OCI-LY3 (cell line): ENCODE data around the gene SIVA1.

Experiments
- H2AFZ ChIP-seq: fragments of 200-600, 300-600 bp; shearing (Covaris generic); 2 replicates; pipeline ENCODE4 v1.6.0; 2014; ENCODE audit warnings: antibody characterized with exemption, low read depth, low read length
- H3K27ac ChIP-seq: fragments of 200-600, 300-600 bp; sonication (generic); 2 replicates; pipeline ENCODE4 v1.5.1; 2014; ENCODE audit warnings: mild to moderate bottlenecking, low read length, moderate library complexity, mixed read lengths
- H3K27me3 ChIP-seq: fragments of 200-600, 300-600 bp; sonication (generic); 2 replicates; pipeline ENCODE4 v1.6.1; 2014; ENCODE audit warnings: low read depth, low read length, mixed read lengths
- H3K36me3 ChIP-seq: fragments of 200-600, 300-600 bp; sonication (generic); replicated peaks from 2 replicates; pipeline ENCODE3; 2014; ENCODE audit warnings: low read depth, low read length, mixed read lengths
- H3K4me1 ChIP-seq: fragments of 300-600, 200-600 bp; sonication (generic); 2 replicates; pipeline ENCODE4 v1.6.1; 2014; ENCODE audit warnings: low read length, mixed read lengths
- H3K4me2 ChIP-seq: fragments of 200-600, 300-600 bp; sonication (generic); 2 replicates; pipeline ENCODE4 v1.6.1; 2014; ENCODE audit warnings: low read length, mixed read lengths
- H3K4me3 ChIP-seq: fragments of 300-600, 200-600 bp; sonication (generic); 2 replicates; pipeline ENCODE4 v1.5.1; 2014; ENCODE audit warnings: antibody characterized with exemption, mild to moderate bottlenecking, low read length, moderate library complexity
- H3K79me2 ChIP-seq: fragments of 300-600, 200-600 bp; shearing (Covaris generic); 2 replicates; pipeline ENCODE4 v1.6.1; 2014; ENCODE audit warnings: mild to moderate bottlenecking, low read length, mixed read lengths
- H3K9ac ChIP-seq: fragments of 300-600, 200-600 bp; shearing (Covaris generic); 2 replicates; pipeline ENCODE4 v1.6.0; 2014; ENCODE audit warnings: mild to moderate bottlenecking, low read length, moderate library complexity
- H3K9me3 ChIP-seq: fragments of 200-600, 300-600 bp; shearing (Covaris generic); 2 replicates; pipeline ENCODE4 v1.6.1; 2014; ENCODE audit warnings: low read length, mixed read lengths; ENCODE audit not compliant: insufficient read depth
- H4K20me1 ChIP-seq: fragments of 200-600, 300-600 bp; sonication (generic); 2 replicates; pipeline ENCODE4 v1.6.1; 2016; ENCODE audit warnings: low read length, mixed read lengths; ENCODE audit not compliant: insufficient read depth
- EZH2phosphoT487 ChIP-seq: fragments of 200-600 bp; shearing (Covaris generic); IDR thresholded peaks from 2 replicates; pipeline ENCODE4 v1.6.1; 2018; ENCODE audit warnings: antibody characterized with exemption, mixed run types, low read depth
- TF ChIP-seq, protein P1 (sequence below): fragments of 200-600, 300-600 bp; sonication (generic); IDR thresholded peaks from 2 replicates; pipeline ENCODE4 v1.5.1; 2014; ENCODE audit warnings: antibody characterized with exemption, low read length, low read depth

Gene SIVA1

DNA sequence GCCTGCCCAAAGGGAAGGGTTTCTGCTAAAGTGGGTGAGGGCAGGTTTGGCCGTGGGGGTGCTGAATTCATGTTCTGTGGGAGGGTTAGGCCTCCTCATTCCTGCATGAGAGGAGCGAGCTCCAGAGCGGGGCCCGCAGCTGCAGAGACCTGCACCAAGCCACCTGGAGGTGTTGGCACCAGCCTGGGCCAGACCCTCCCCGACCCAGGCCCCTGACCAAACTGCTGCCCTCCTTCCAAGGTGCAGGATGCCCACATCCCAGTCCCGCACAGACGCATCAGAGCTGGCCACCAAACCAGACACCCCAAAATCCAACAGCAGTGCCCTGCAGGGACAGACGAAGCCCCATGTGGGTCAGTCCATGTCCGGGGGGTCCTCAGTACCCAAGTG is 18.4 kb upstream of the SIVA1 start:
- H3K79me2 ChIP-seq, result no peaks in the 10 kb centered on the region
- H3K4me3 ChIP-seq, result no peak overlapping the region
- H3K9ac ChIP-seq, result no peak overlapping the region
- H3K27me3 ChIP-seq, result no peaks in the 10 kb centered on the region
- H3K4me2 ChIP-seq, result no peak overlapping the region
- no peaks in the 10 kb centered on the region for H3K36me3 ChIP-seq
- H3K9me3 ChIP-seq, result no peaks in the 10 kb centered on the region
- no peaks in the 10 kb centered on the region for H4K20me1 ChIP-seq
- no peak for TF ChIP-seq EZH2phosphoT487
- TF ChIP-seq, protein P1, sequence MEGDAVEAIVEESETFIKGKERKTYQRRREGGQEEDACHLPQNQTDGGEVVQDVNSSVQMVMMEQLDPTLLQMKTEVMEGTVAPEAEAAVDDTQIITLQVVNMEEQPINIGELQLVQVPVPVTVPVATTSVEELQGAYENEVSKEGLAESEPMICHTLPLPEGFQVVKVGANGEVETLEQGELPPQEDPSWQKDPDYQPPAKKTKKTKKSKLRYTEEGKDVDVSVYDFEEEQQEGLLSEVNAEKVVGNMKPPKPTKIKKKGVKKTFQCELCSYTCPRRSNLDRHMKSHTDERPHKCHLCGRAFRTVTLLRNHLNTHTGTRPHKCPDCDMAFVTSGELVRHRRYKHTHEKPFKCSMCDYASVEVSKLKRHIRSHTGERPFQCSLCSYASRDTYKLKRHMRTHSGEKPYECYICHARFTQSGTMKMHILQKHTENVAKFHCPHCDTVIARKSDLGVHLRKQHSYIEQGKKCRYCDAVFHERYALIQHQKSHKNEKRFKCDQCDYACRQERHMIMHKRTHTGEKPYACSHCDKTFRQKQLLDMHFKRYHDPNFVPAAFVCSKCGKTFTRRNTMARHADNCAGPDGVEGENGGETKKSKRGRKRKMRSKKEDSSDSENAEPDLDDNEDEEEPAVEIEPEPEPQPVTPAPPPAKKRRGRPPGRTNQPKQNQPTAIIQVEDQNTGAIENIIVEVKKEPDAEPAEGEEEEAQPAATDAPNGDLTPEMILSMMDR, result no peak
- H2AFZ ChIP-seq, result no peak overlapping the region
- H3K4me1 ChIP-seq, result no peaks in the 10 kb centered on the region
- no peak overlapping the region for H3K27ac ChIP-seq

DNA sequence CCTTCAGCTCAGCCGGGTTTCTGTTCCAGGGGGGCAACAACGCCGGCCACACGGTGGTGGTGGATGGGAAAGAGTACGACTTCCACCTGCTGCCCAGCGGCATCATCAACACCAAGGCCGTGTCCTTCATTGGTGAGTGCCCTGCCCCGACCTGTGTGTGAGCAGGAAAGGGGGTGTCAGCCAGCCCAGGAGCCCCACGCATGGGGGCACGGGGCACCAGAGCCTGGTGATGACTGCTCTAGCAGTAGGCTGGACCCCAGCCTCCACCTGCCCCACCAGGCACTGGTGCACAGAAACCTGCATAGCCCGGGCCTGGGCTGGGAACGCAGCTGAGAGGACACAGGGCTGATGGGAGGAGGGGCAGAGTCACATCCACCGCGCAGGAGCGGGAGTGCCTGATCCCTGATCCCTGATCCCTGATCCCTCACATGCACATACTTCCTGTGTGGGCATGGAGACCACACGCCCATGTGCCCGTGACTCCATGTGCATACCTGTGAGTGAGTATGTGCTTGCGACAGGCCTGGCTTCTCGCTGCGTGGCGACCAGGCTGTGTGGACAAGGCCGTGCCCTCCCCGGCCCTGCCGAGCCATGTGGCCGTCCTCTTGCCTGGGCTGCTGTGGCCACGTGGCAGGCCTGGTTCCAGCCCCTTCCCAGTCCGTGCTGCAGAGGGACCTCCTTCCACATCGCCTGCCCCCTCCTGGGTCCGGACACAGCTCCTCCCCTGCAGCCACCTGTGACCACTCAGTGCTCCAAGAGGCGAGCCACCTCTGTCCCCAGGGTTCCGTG is 17.8 kb upstream of the SIVA1 start:
- H4K20me1 ChIP-seq, result no peaks in the 10 kb centered on the region
- H3K4me2 ChIP-seq, result no peak overlapping the region
- no peak overlapping the region for H3K9ac ChIP-seq
- H3K27me3 ChIP-seq, result no peaks in the 10 kb centered on the region
- H3K79me2 ChIP-seq, result no peaks in the 10 kb centered on the region
- TF ChIP-seq, protein P1, result no peak
- TF ChIP-seq EZH2phosphoT487, result no peak
- H3K4me1 ChIP-seq, result no peaks in the 10 kb centered on the region
- H2AFZ ChIP-seq, result no peak overlapping the region
- H3K9me3 ChIP-seq, result no peaks in the 10 kb centered on the region
- H3K36me3 ChIP-seq, result no peaks in the 10 kb centered on the region
- H3K4me3 ChIP-seq, result no peak overlapping the region
- H3K27ac ChIP-seq, result no peak overlapping the region

DNA sequence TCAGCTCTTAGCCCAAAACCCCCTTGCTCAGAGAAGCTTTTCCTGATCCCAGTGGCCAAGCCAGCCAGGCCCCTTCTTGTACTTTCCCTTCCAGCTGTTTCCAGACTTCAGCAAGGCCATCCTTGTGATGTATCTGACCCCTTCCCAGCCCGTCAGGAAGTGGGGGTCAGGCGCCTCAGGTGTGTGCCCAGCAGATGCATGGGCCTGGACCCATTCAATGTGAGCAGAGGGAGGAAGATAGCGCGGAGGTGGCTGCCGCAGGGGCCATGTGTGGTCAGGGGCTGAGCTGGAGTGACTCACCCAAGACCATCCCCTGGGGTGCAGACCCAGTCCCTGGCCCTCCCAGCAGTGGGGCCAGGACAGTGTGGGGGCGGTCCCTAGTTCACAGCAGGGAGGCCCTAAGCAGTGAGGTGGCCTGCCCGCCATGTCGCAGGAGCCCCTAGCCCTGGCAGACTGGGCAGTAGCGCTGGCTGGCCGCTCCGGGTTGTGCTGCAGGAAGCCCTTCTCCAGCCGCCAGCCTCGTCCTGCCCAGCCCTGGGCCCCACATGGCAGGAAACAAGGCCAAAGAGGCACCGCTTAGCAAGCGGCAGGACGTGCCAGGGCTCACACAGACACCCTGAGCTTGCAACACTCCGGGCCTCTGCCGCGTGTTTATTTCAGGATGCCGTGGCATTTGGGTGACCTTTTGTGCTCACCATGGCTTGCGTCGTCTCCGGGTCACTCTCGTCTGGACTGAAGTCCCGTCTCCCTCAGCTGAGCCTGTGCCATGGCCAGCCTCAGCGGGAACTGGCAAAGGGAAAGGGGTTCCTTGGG is 16.9 kb upstream of the SIVA1 start:
- Histone ChIP-seq H3K27ac (no peak overlapping the region), H3K9ac (no peak overlapping the region)
- TF ChIP-seq, protein P1, result no peak
- no peak for TF ChIP-seq EZH2phosphoT487

DNA sequence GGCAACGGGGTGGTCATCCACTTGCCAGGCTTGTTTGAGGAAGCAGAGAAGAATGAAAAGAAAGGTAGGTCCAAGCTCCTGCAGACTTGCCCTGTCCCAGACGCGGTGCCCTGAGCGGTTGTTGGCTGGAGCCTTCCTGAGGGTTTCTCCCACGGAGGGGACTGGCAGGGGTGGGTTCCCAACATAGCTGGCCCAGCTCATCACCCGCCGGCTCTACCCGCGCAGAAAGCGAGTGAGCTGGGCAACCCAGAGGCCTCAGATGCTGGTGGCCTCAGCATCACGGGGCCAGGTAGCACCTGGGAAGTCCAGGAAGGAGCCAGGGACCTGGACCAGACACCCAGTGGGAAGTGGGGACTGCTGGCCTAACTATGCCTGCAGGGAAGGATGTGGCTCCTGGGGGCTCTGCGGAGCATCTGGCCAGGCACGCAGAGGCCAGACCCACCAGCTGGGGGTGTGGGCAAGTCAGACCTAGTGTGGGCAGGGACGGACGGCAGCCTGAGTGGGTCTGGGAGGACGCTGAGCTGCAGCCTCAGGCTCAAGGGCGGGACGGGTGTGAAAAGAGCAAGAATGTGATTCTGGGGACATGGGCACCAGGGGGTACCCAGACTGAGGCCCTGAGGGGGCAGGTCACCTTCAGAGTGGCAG is 14.4 kb upstream of the SIVA1 start:
- TF ChIP-seq, protein P1, result no peak
- TF ChIP-seq EZH2phosphoT487, result no peak

More for the DNA sequence above, 16.9 kb upstream of the SIVA1 start:
- Histone ChIP-seq H2AFZ (no peak overlapping the region), H3K4me1 (no peaks in the 10 kb centered on the region), H3K36me3 (no peaks in the 10 kb centered on the region), H4K20me1 (no peaks in the 10 kb centered on the region), H3K4me3 (no peak overlapping the region), H3K79me2 (no peaks in the 10 kb centered on the region), H3K27me3 (no peaks in the 10 kb centered on the region), H3K9me3 (no peaks in the 10 kb centered on the region), H3K4me2 (no peak overlapping the region)

More for the DNA sequence above, 14.4 kb upstream of the SIVA1 start:
- Histone ChIP-seq H3K4me3 (no peak overlapping the region), H3K4me2 (no peak overlapping the region), H3K36me3 (no peaks in the 10 kb centered on the region), H3K9ac (no peak overlapping the region), H4K20me1 (no peaks in the 10 kb centered on the region), H3K27ac (no peak overlapping the region), H2AFZ (no peak overlapping the region), H3K9me3 (no peaks in the 10 kb centered on the region), H3K79me2 (no peaks in the 10 kb centered on the region), H3K4me1 (no peaks in the 10 kb centered on the region), H3K27me3 (no peaks in the 10 kb centered on the region)
